GM18526 (cell line): Measurements from ENCODE around the gene NOL6.

ENCODE experiments used
- POLR2A ChIP-seq: IDR thresholded peaks from 3 replicates; pipeline ENCODE4 v1.6.1; 2011; ENCODE audit not compliant: insufficient read length; ENCODE audit errors: extremely low read depth

Gene NOL6

GRCh38 chr9:33469891-33470290 lies 3.8 kb downstream of the NOL6 start:
- TF ChIP-seq POLR2A = no peak

GRCh38 chr9:33468797-33469621 lies 4.7 kb downstream of the NOL6 start:
- TF ChIP-seq POLR2A = no peak

- TF ChIP-seq POLR2A = no peak
These were observed 5.5 kb downstream of the NOL6 start for GRCh38 chr9:33468215-33468730.

- TF ChIP-seq POLR2A = no peak
These were observed 6.2 kb downstream of the NOL6 start for GRCh38 chr9:33467526-33467925.

GRCh38 chr9:33466565-33467495 lies 6.9 kb downstream of the NOL6 start:
- no peak for TF ChIP-seq POLR2A

- no peak for TF ChIP-seq POLR2A
These were observed 7.8 kb downstream of the NOL6 start for GRCh38 chr9:33465596-33466564.

GRCh38 chr9:33465096-33465495 lies 8.6 kb downstream of the NOL6 start:
- TF ChIP-seq POLR2A = no peak

GRCh38 chr9:33464045-33464636 lies 9.6 kb downstream of the NOL6 start:
- no peak for TF ChIP-seq POLR2A

GRCh38 chr9:33463151-33463550 lies 10.6 kb downstream of the NOL6 start:
- TF ChIP-seq POLR2A = no peak

- TF ChIP-seq POLR2A = no peak
These were observed 12.2 kb downstream of the NOL6 start for GRCh38 chr9:33461492-33461891.

- no peak for TF ChIP-seq POLR2A
These were observed 12.9 kb downstream of the NOL6 start for GRCh38 chr9:33460854-33461253.

- no peak for TF ChIP-seq POLR2A
These were observed 14.6 kb downstream of the NOL6 start for GRCh38 chr9:33459115-33459514.

- TF ChIP-seq POLR2A = no peak
These were observed 15.3 kb downstream of the NOL6 start for GRCh38 chr9:33458444-33458843.

GRCh38 chr9:33455945-33456344 lies 17.8 kb downstream of the NOL6 start:
- no peak for TF ChIP-seq POLR2A
